Fibroblast of lung (primary cell): ENCODE measurements around the gene IMMP2L.

Experiments
- CTCF ChIP-seq, 2 donors: IDR thresholded peaks in 1 of 2; conservative IDR thresholded peaks in 1 of 2; 1 replicate in 1 of 2; 2 replicates in 1 of 2; pipeline ENCODE4 v1.5.1; 2011 to 2012; ENCODE audit warnings: low read length in 2 of 2, control low read depth in 1 of 2, inconsistent platforms in 1 of 2, low read depth in 1 of 2, mild to moderate bottlenecking in 1 of 2
- EZH2 ChIP-seq: IDR thresholded peaks from 2 replicates; pipeline ENCODE4 v1.5.1; 2012; ENCODE audit warnings: low read length, control low read depth, mild to moderate bottlenecking; ENCODE audit errors: missing control alignments

- TF ChIP-seq CTCF (conservative IDR thresholded peaks at IDR 0.05 in 1 of 2, IDR thresholded peaks at IDR 0.05 in 1 of 2; ENCODE audit: low read depth in 1 of 2, low read length in 2 of 2) (no peak), EZH2 (no peak)
These were observed 377.3 kb downstream of the IMMP2L start for GRCh38 chr7:111184987-111185386.
